H1 (cell line): ENCODE data around the gene BUD23. TPM values are rescaled to one million over a fixed set of nuclear protein-coding genes. Genes with fewer than 3 reads are reported as not detected.

Source experiments
- CTCF ChIA-PET: fragments of 300-600 bp; sonication (Branson Sonifier 250); formaldehyde crosslinking; loops from one replicate; lab custom pipeline; 2021; ENCODE audit not compliant: partially characterized antibody; lab: Charles Lee
- POLR2A ChIA-PET: fragments of 300-600 bp; sonication (Branson Sonifier 250); formaldehyde crosslinking; loops from one replicate; lab custom pipeline; 2021; ENCODE audit warnings: inconsistent platforms; ENCODE audit not compliant: partially characterized antibody; lab: Charles Lee
- DNase-seq, 2 experiments: peaks; one replicate each; pipeline versions ENCODE4 v3.0.0 to v3.0.0-alpha.2; 2010 to 2022; ENCODE audit warnings: low spot score in 2 of 2, low read depth in 1 of 2, mixed read lengths in 1 of 2
- FAIRE-seq: peaks from 2 replicates; lab custom pipeline; 2011; peaks lifted over from hg19 to GRCh38; lab: Jason Lieb, UNC
- H2AFZ ChIP-seq: 2 replicates; pipeline ENCODE4 v1.8.1; 2012; ENCODE audit warnings: low read length, inconsistent platforms
- H2AK5ac ChIP-seq: 2 replicates; pipeline ENCODE4 v1.6.1; 2013; ENCODE audit warnings: low read depth, low read length
- H2BK120ac ChIP-seq: replicated peaks from 2 replicates; pipeline ENCODE3; 2013; ENCODE audit warnings: low read depth, low read length, inconsistent platforms
- H2BK12ac ChIP-seq: 2 replicates; pipeline ENCODE4 v1.6.1; 2013; ENCODE audit warnings: low read depth, low read length
- H2BK15ac ChIP-seq: 2 replicates; pipeline ENCODE4 v1.6.1; 2013; ENCODE audit warnings: low read length
- H2BK20ac ChIP-seq: 2 replicates; pipeline ENCODE4 v1.6.1; 2013; ENCODE audit warnings: low read length
- H2BK5ac ChIP-seq: 2 replicates; pipeline ENCODE4 v1.6.1; 2013; ENCODE audit warnings: low read depth, low read length
- H3K14ac ChIP-seq: 2 replicates; pipeline ENCODE4 v1.6.1; 2013; ENCODE audit warnings: inconsistent platforms; ENCODE audit not compliant: insufficient read length
- H3K18ac ChIP-seq: 2 replicates; pipeline ENCODE4 v1.6.1; 2013; ENCODE audit warnings: low read length; ENCODE audit errors: extremely low read depth
- H3K23ac ChIP-seq: 2 replicates; pipeline ENCODE4 v1.6.1; 2013; ENCODE audit warnings: inconsistent platforms; ENCODE audit not compliant: insufficient read length
- H3K23me2 ChIP-seq: 2 replicates; pipeline ENCODE4 v1.6.1; 2013; ENCODE audit warnings: low read depth, low read length
- H3K27ac ChIP-seq: 2 replicates; pipeline ENCODE4 v1.6.1; 2011; ENCODE audit warnings: low read depth, low read length, inconsistent platforms
- H3K27me3 ChIP-seq, 4 experiments: replicated peaks in 1 of 4; 1 replicate in 1 of 4; 2 replicates in 3 of 4; pipeline versions ENCODE4 v1.6.1 to v1.8.1; 2011 to 2013; ENCODE audit warnings: low read length in 3 of 4, mild to moderate bottlenecking in 3 of 4, inconsistent platforms in 2 of 4, mixed read lengths in 2 of 4, moderate library complexity in 1 of 4; ENCODE audit not compliant: control insufficient read depth in 3 of 4, insufficient read depth in 3 of 4; ENCODE audit errors: extremely low read depth in 1 of 4
- H3K36me3 ChIP-seq, 4 experiments: 2 replicates each; pipeline versions ENCODE4 v1.6.1 to v1.8.1; 2011 to 2013; ENCODE audit warnings: mild to moderate bottlenecking in 4 of 4, low read length in 3 of 4, moderate library complexity in 2 of 4, control low read depth in 1 of 4, inconsistent platforms in 1 of 4; ENCODE audit not compliant: insufficient read depth in 4 of 4, control insufficient read depth in 2 of 4
- H3K4ac ChIP-seq: replicated peaks from 2 replicates; pipeline ENCODE3; 2013; ENCODE audit warnings: low read length, low read depth, mixed read lengths, inconsistent platforms; ENCODE audit not compliant: insufficient read length
- H3K4me1 ChIP-seq, 4 experiments: replicated peaks in 1 of 4; 1 replicate in 1 of 4; 2 replicates in 3 of 4; pipeline versions ENCODE4 v1.6.1 to v1.8.1; 2011 to 2013; ENCODE audit warnings: low read length in 3 of 4, inconsistent platforms in 2 of 4, mixed read lengths in 1 of 4; ENCODE audit not compliant: insufficient read depth in 4 of 4, control insufficient read depth in 3 of 4
- H3K4me2 ChIP-seq, 2 experiments: 2 replicates each; pipeline versions ENCODE4 v1.6.1 to v1.8.1; 2011 to 2013; ENCODE audit warnings: low read depth in 2 of 2, low read length in 2 of 2, control low read depth in 1 of 2, inconsistent platforms in 1 of 2, mild to moderate bottlenecking in 1 of 2; ENCODE audit not compliant: insufficient read depth in 1 of 2
- H3K4me3 ChIP-seq, 4 experiments: fragments of 200-600, 300-600 bp in 1 of 4; sonication (generic), shearing (Covaris generic), sonication (Bioruptor Twin) in 1 of 4; 2 replicates each; pipeline versions ENCODE4 v1.5.1 to v1.8.1; 2011 to 2016; ENCODE audit warnings: low read length in 4 of 4, low read depth in 3 of 4, control low read depth in 2 of 4, inconsistent platforms in 2 of 4, mild to moderate bottlenecking in 2 of 4, mixed read lengths in 1 of 4, moderate library complexity in 1 of 4; ENCODE audit not compliant: insufficient read depth in 2 of 4; ENCODE audit errors: extremely low read depth in 1 of 4
- H3K56ac ChIP-seq: replicated peaks from 2 replicates; pipeline ENCODE3; 2013; ENCODE audit warnings: low read depth, mild to moderate bottlenecking, mixed read lengths, low read length, inconsistent platforms; ENCODE audit not compliant: insufficient read length
- H3K79me1 ChIP-seq: 2 replicates; pipeline ENCODE4 v1.6.1; 2013; ENCODE audit warnings: low read depth, low read length, control low read depth
- H3K79me2 ChIP-seq, 2 experiments: 2 replicates each; pipeline versions ENCODE4 v1.6.1 to v1.8.1; 2012 to 2013; ENCODE audit warnings: low read length in 2 of 2, mild to moderate bottlenecking in 2 of 2, inconsistent platforms in 1 of 2; ENCODE audit not compliant: insufficient read depth in 2 of 2, control insufficient read depth in 1 of 2
- H3K9ac ChIP-seq, 4 experiments: replicated peaks in 1 of 4; 1 replicate in 1 of 4; 2 replicates in 3 of 4; pipeline versions ENCODE4 v1.6.1 to v1.8.1; 2011 to 2013; ENCODE audit warnings: low read depth in 3 of 4, low read length in 3 of 4, control low read depth in 2 of 4, mild to moderate bottlenecking in 2 of 4, moderate library complexity in 2 of 4, inconsistent platforms in 1 of 4; ENCODE audit errors: extremely low read depth in 1 of 4
- H3K9me3 ChIP-seq, 2 experiments: 2 replicates each; pipeline versions ENCODE4 v1.6.1 to v1.8.1; 2012 to 2013; ENCODE audit warnings: mild to moderate bottlenecking in 2 of 2, moderate library complexity in 2 of 2, control low read depth in 1 of 2, inconsistent platforms in 1 of 2, low read depth in 1 of 2, low read length in 1 of 2, mixed read lengths in 1 of 2; ENCODE audit not compliant: insufficient read depth in 2 of 2
- H4K20me1 ChIP-seq, 2 experiments: replicated peaks in 1 of 2; 2 replicates each; pipeline versions ENCODE3 to v1.8.1; 2011 to 2013; ENCODE audit warnings: inconsistent platforms in 2 of 2, low read length in 2 of 2, mild to moderate bottlenecking in 1 of 2; ENCODE audit not compliant: insufficient read depth in 2 of 2, control insufficient read depth in 1 of 2
- H4K5ac ChIP-seq: 2 replicates; pipeline ENCODE4 v1.6.1; 2013; ENCODE audit warnings: low read length, low read depth, mixed read lengths, inconsistent platforms; ENCODE audit not compliant: insufficient read length
- H4K8ac ChIP-seq: 2 replicates; pipeline ENCODE4 v1.8.0; 2013; ENCODE audit warnings: mild to moderate bottlenecking, moderate library complexity, low read length, inconsistent platforms; ENCODE audit not compliant: insufficient read depth; ENCODE audit errors: extremely low read depth
- H4K91ac ChIP-seq: replicated peaks from 2 replicates; pipeline ENCODE3; 2013; ENCODE audit warnings: low read length, mixed read lengths, inconsistent platforms; ENCODE audit not compliant: insufficient read length
- ASH2L ChIP-seq: fragments of 200-600, 300-600 bp; sonication (generic); IDR thresholded peaks from one replicate; pipeline ENCODE4 v1.7.1; 2017; ENCODE audit warnings: low read length
- CEBPB ChIP-seq: IDR thresholded peaks from 2 replicates; pipeline ENCODE4 v1.6.1; 2012; ENCODE audit warnings: low read depth, low read length
- FOSL1 ChIP-seq: IDR thresholded peaks from 2 replicates; pipeline ENCODE4 v1.6.1; 2011; ENCODE audit warnings: mild to moderate bottlenecking, low read depth, low read length, moderate library complexity; ENCODE audit not compliant: insufficient read depth
- JUN ChIP-seq: IDR thresholded peaks from 2 replicates; pipeline ENCODE4 v1.6.1; 2011; ENCODE audit warnings: low read depth, mild to moderate bottlenecking, improper control_type of control experiment, low read length
- NANOG ChIP-seq: IDR thresholded peaks from 2 replicates; pipeline ENCODE4 v1.6.1; 2011; ENCODE audit warnings: low read length, low read depth, mild to moderate bottlenecking, inconsistent platforms; ENCODE audit not compliant: insufficient read depth, poor library complexity, severe bottlenecking
- POLR2AphosphoS5 ChIP-seq: IDR thresholded peaks from 2 replicates; pipeline ENCODE4 v1.6.1; 2011; ENCODE audit warnings: low read depth, low read length
- POU5F1 ChIP-seq: IDR thresholded peaks from 2 replicates; pipeline ENCODE4 v1.6.1; 2011; ENCODE audit warnings: low read depth, mild to moderate bottlenecking, low read length, moderate library complexity
- SP1 ChIP-seq: IDR thresholded peaks from 2 replicates; pipeline ENCODE4 v1.6.1; 2011; ENCODE audit warnings: low read depth, low read length
- WGBS, 2 experiments: shearing (Covaris generic) in 1 of 2; methylation state at CpG; one replicate each; pipeline versions ENCODE4 v1.1.6 to v1.1.7; 2013 to 2015; ENCODE audit warnings: low lambda C conversion rate in 2 of 2, mixed read lengths in 2 of 2, inconsistent platforms in 1 of 2, low coverage in 1 of 2, missing lambda C conversion rate in 1 of 2; ENCODE audit not compliant: insufficient replicate concordance in 2 of 2, insufficient coverage in 1 of 2, insufficient read length in 1 of 2; ENCODE audit errors: extremely low coverage in 1 of 2, missing lambda C conversion rate in 1 of 2; 5-methylcytosine and 5-hydroxymethylcytosine counted together
- polyA plus RNA-seq, 7 experiments: library from polyadenylated mRNA; depleted of rRNA in 3 of 7; stranded (reverse) in 5 of 7; unstranded in 2 of 7; fragments of >200 nt in 5 of 7; fragments of 200-250 nt in 2 of 7; gene quantifications; 1 replicate in 5 of 7; 2 replicates in 1 of 7; 4 replicates in 1 of 7; pipeline versions ENCODE4 v1.2.1 to v1.2.3, GENCODE V29; 2011 to 2013; ENCODE audit warnings: missing spikeins in 2 of 7, mixed read lengths in 2 of 7
- total RNA-seq: library from RNA; stranded (reverse); fragmentation: NEBNext Ultra II Directional; extraction: Animal tissue kit (Norgen Biotek cat#: 25700); gene quantifications from 2 replicates; pipeline ENCODE4 v1.2.1, GENCODE V29; 2021

Gene BUD23
- total and polyA plus RNA-seq, 2 of the 8 experiments (the other 6 are each of a cell fraction or from before 2014, with no cell fraction given): 72.3 to 78.4 TPM

DNA sequence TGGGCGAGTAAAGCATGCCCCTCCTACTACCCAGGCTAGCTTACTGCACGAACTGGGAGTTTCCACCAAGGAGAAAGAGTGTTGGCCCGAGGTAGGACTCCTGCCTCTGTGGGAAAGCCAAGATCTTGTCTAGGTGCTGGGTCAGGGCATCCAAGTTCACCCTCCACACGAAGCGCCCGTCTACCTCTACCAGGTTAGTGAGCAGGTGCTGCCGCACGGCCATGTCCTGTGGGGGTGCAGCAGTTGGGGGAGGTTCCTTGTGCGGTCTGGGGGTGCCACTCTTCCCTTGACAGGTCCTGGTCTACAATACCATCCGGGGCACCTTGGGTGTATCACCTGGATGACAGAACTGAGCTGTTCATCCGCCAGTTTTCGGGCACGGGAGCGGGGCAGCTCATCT, 53.5 kb downstream of the BUD23 start:
- H3K27me3 ChIP-seq: peaks cover 0 to 2% (median 0%) of the 10 kb centered on the region in 4 experiments; a peak in 1 of 7 replicates
- ChIA-PET POLR2A (interaction anchor here (0.6 kb wide), 1 partner anchor 62 kb away, joined by 3 read pairs; no protein-coding TSS in a partner anchor), CTCF (interaction anchor here (0.6 to 11.1 kb wide), 7 partner anchors 11 to 132 kb away, joined by 3 to 87 read pairs (median 5); no protein-coding TSS in a partner anchor)
- no peak overlapping the region for H3K9ac ChIP-seq
- no peak overlapping the region for H3K4me2 ChIP-seq
- peaks cover 4 to 16% (median 8%) of the 10 kb centered on the region in 4 experiments; a peak in 5 of 8 replicates for H3K36me3 ChIP-seq
- H3K27ac ChIP-seq: no peak overlapping the region
- FAIRE-seq (no peak), DNase-seq (no peak)
- no peak overlapping the region for H2BK15ac ChIP-seq
- TF ChIP-seq SP1 (no peak), POU5F1 (no peak), ASH2L (no peak), POLR2AphosphoS5 (peak; percentile 10; the same call in 1 of the 2 replicates), FOSL1 (no peak), CEBPB (no peak), JUN (no peak), NANOG (no peak)
- 92% methylated on average over 14 of the region's 14 CpGs; no CpG with 5 or more reads in 1 of the 2 experiments for WGBS, 2 experiments
- no peak overlapping the region for H2BK20ac ChIP-seq
- H2AK5ac ChIP-seq: no peak overlapping the region
- no peak overlapping the region for H2BK12ac ChIP-seq
- no peak overlapping the region for H2BK120ac ChIP-seq
- H3K56ac ChIP-seq: no peak overlapping the region
- H3K79me1 ChIP-seq: no peaks in the 10 kb centered on the region
- H3K4ac ChIP-seq: no peak overlapping the region
- peaks cover 8 to 20% of the 10 kb centered on the region in 2 experiments for H4K20me1 ChIP-seq
- H3K9me3 ChIP-seq: no peaks in the 10 kb centered on the region
- H3K23me2 ChIP-seq: peaks cover 8% of the 10 kb centered on the region
- no peak overlapping the region for H3K23ac ChIP-seq
- no peak overlapping the region for H2AFZ ChIP-seq
- H4K91ac ChIP-seq: no peak overlapping the region
- no peak overlapping the region for H3K18ac ChIP-seq
- H3K4me1 ChIP-seq: peaks cover 3 to 27% (median 12%) of the 10 kb centered on the region in 4 experiments
- H3K4me3 ChIP-seq: no peak overlapping the region
- no peak overlapping the region for H4K8ac ChIP-seq
- no peak overlapping the region for H4K5ac ChIP-seq
- H3K79me2 ChIP-seq: peaks cover 0 to 8% of the 10 kb centered on the region in 2 experiments; a peak in 1 of 4 replicates
- H3K14ac ChIP-seq: no peak overlapping the region
- no peak overlapping the region for H2BK5ac ChIP-seq
